ENCODE results near the gene UBN1. TPM values are rescaled to one million over a fixed set of nuclear protein-coding genes. Genes with fewer than 3 reads are reported as not detected.
"Not testable (repeated sequence)": the region's sequence is repeated elsewhere in the genome, so short reads cannot be mapped to it uniquely, and the experiment has no call there.

The UBN1 gene
- total RNA-seq, 1 experiment from 2014 or later: 48.3 TPM

DNA sequence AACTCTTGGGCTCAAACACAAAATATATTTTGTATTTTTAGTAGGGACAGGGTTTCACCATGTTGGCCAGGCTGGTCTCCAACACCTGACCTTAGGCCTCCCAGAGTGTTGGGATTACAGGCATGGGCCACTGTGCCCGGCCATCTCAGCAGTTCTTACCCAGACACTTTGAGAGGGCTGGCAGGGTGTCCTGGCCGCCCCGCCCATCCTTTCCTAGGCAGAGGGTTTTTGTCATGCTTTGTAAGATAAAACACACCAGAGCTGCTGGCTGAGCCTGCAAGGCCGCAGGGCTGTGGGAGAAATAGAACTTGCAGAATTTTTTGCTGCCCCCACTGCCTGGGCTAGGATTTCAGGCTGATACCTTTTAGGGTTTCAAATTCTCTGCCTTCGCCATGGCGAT, 80.9 kb downstream of the UBN1 start:
- DNase-seq (ENCODE audit: low read depth): no peak

DNA sequence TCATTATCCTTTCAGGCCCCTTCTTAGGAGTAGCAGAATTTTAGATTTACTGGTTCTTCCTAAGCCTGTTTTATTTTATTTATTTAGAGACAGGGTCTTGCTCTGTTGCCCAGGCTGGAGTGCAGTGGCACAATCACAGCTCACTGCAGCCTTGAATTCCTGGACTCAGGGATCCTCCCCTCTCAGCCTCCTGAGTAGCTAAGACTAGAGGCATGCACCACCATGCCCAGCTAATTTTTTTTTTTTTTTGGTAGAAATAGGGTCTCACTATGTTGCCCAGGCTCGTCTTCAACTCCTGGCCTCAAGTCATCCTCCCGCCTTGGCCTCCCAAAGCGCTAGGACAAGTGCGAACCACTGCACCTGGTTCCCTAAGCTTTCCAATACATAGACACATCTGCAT, 82.3 kb downstream of the UBN1 start:
- DNase-seq (ENCODE audit: low read depth): not testable (repeated sequence)

DNA sequence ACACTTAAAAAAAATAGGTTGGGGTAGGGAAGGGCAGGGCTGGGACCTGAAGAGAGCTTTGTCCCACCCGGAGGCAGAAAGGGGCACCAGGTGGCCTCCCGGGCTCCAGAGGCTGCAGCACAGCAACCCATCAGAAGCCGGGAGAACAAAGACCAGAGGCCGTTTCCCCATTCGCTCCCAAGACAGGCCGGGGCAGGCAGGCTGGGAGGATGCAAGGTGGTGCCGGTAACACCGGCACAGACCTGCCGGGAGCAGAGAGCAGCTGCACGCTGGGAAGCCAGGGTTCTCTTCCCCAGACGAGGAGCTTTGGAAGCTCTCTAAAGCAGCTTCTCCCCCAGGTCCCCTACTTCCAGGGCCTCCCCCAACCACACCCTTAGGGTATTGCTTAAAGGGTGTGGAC, 84.1 kb downstream of the UBN1 start:
- DNase-seq (ENCODE audit: low read depth): no peak

Other genes starting within 250 kb of the UBN1 start
- gene UBALD1, start 232.6 kb upstream of the UBN1 start, total RNA-seq (2014; rRNA removed; shearing (Covaris generic)): 4.5 and 8.4 TPM in 2 replicates
- gene MGRN1, start 222.7 kb upstream of the UBN1 start, total RNA-seq (2014; rRNA removed; shearing (Covaris generic)): 30.9 and 46.2 TPM in 2 replicates
- 21.1 and 25.7 TPM in 2 replicates for gene NUDT16L1, start 153.9 kb upstream of the UBN1 start, total RNA-seq (2014; rRNA removed; shearing (Covaris generic))
- 9.3 and 15.8 TPM in 2 replicates for gene ANKS3, start 113.2 kb upstream of the UBN1 start, total RNA-seq (2014; rRNA removed; shearing (Covaris generic))
- 0.81 and 1.4 TPM in 2 replicates for gene DNAAF8, start 112.9 kb upstream of the UBN1 start, total RNA-seq (2014; rRNA removed; shearing (Covaris generic))
- gene ZNF500, start 80.3 kb upstream of the UBN1 start, total RNA-seq (2014; rRNA removed; shearing (Covaris generic)): 7.1 and 13.3 TPM in 2 replicates
- gene SEPTIN12, start 59.1 kb upstream of the UBN1 start, total RNA-seq (2014; rRNA removed; shearing (Covaris generic)): not detected in 2 replicates
- not detected in 2 replicates for gene SMIM22, start 52.1 kb upstream of the UBN1 start, total RNA-seq (2014; rRNA removed; shearing (Covaris generic))
- 18.9 and 21.7 TPM in 2 replicates for gene ROGDI, start 44.8 kb upstream of the UBN1 start, total RNA-seq (2014; rRNA removed; shearing (Covaris generic))
- gene GLYR1, start 193 bp upstream of the UBN1 start, total RNA-seq (2014; rRNA removed; shearing (Covaris generic)): 24.9 and 42.0 TPM in 2 replicates
- 1.8 and 2.2 TPM in 2 replicates for gene PPL, start 89.7 kb downstream of the UBN1 start, total RNA-seq (2014; rRNA removed; shearing (Covaris generic))
- gene SEC14L5, start 110.8 kb downstream of the UBN1 start, total RNA-seq (2014; rRNA removed; shearing (Covaris generic)): 0.02 TPM in 1 of 2 replicates, not detected in the other
- gene NAGPA, start 186.5 kb downstream of the UBN1 start, total RNA-seq (2014; rRNA removed; shearing (Covaris generic)): 19.0 and 28.6 TPM in 2 replicates
- gene C16orf89, start 218.5 kb downstream of the UBN1 start, total RNA-seq (2014; rRNA removed; shearing (Covaris generic)): 0.17 TPM in 1 of 2 replicates, not detected in the other
- gene ALG1, start 224.4 kb downstream of the UBN1 start, total RNA-seq (2014; rRNA removed; shearing (Covaris generic)): 20.3 and 23.9 TPM in 2 replicates

Data from M059J (cell line).